IMR-90 (cell line): ENCODE measurements around the gene DNTT. TPM values are rescaled to one million over a fixed set of nuclear protein-coding genes. Genes with fewer than 3 reads are reported as not detected.

ENCODE experiments used
- ATAC-seq: fragments of 200-7000 bp; cut with Tn5 transposase; 2 replicates; pipeline ENCODE4 v1.9.1; 2020; ENCODE audit warnings: low read depth, mild to moderate bottlenecking, moderate library complexity
- BruUV-seq: library from RNA; stranded (reverse); fragments of 400-500 nt; replicated peaks from 2 replicates; lab custom pipeline; 2021; lab: Mats Ljungman, UMichigan
- CTCF ChIA-PET: fragments of 300-600 bp; formaldehyde crosslinking; extraction: SDS; loops from one replicate; lab custom pipeline; 2021; ENCODE audit warnings: antibody characterized with exemption; lab: Yijun Ruan, JAX
- POLR2A ChIA-PET: fragments of 300-600 bp; sonication (Branson Sonifier 250); formaldehyde crosslinking; loops from one replicate; lab custom pipeline; 2022; ENCODE audit warnings: antibody characterized with exemption; ENCODE audit not compliant: unreplicated experiment; lab: Charles Lee
- DNase-seq: peaks from one replicate; pipeline ENCODE4 v3.0.0; 2013
- H2AFZ ChIP-seq: replicated peaks from 2 replicates; pipeline ENCODE3; 2013; ENCODE audit warnings: low read length, mild to moderate bottlenecking; ENCODE audit not compliant: poor library complexity
- H2AK5ac ChIP-seq: 2 replicates; pipeline ENCODE4 v1.6.1; 2013; ENCODE audit warnings: low read depth, low read length, inconsistent platforms
- H2AK9ac ChIP-seq: replicated peaks from 2 replicates; pipeline ENCODE3; 2013; ENCODE audit warnings: mild to moderate bottlenecking, low read depth, low read length, moderate library complexity; ENCODE audit not compliant: poor library complexity
- H2BK120ac ChIP-seq: 2 replicates; pipeline ENCODE4 v1.6.1; 2013; ENCODE audit warnings: low read depth, low read length, inconsistent platforms
- H2BK15ac ChIP-seq: 3 replicates; pipeline ENCODE4 v1.6.1; 2013; ENCODE audit warnings: low read depth, low read length, inconsistent platforms
- H2BK20ac ChIP-seq: 2 replicates; pipeline ENCODE4 v1.6.1; 2013; ENCODE audit warnings: low read depth, mild to moderate bottlenecking, inconsistent platforms, low read length, moderate library complexity
- H2BK5ac ChIP-seq: 2 replicates; pipeline ENCODE4 v1.6.1; 2013; ENCODE audit warnings: mild to moderate bottlenecking, low read depth, low read length, inconsistent platforms; ENCODE audit not compliant: poor library complexity, severe bottlenecking
- H3K14ac ChIP-seq: replicated peaks from 2 replicates; pipeline ENCODE4 v1.6.1; 2013; ENCODE audit warnings: low read depth, low read length, inconsistent platforms
- H3K18ac ChIP-seq: 2 replicates; pipeline ENCODE4 v1.6.1; 2013; ENCODE audit warnings: low read depth, low read length, control low read depth
- H3K23ac ChIP-seq: 2 replicates; pipeline ENCODE4 v1.6.1; 2013; ENCODE audit warnings: low read depth, low read length, inconsistent platforms
- H3K27ac ChIP-seq: 2 replicates; pipeline ENCODE4 v1.5.1; 2013; ENCODE audit warnings: mild to moderate bottlenecking, control low read depth, low read length; ENCODE audit not compliant: insufficient read depth
- H3K27me3 ChIP-seq: 2 replicates; pipeline ENCODE4 v1.6.1; 2013; ENCODE audit warnings: low read length; ENCODE audit not compliant: control insufficient read depth, insufficient read depth
- H3K36me3 ChIP-seq: 2 replicates; pipeline ENCODE4 v1.6.1; 2013; ENCODE audit warnings: low read length, mixed read lengths; ENCODE audit not compliant: control insufficient read depth, insufficient read depth
- H3K4ac ChIP-seq: 2 replicates; pipeline ENCODE4 v1.6.1; 2013; ENCODE audit warnings: low read depth, low read length, inconsistent platforms
- H3K4me1 ChIP-seq: 2 replicates; pipeline ENCODE4 v1.6.1; 2013; ENCODE audit warnings: low read length, mixed read lengths; ENCODE audit not compliant: control insufficient read depth, insufficient read depth
- H3K4me2 ChIP-seq: 2 replicates; pipeline ENCODE4 v1.6.1; 2013; ENCODE audit warnings: low read depth, mild to moderate bottlenecking, control low read depth, low read length, moderate library complexity
- H3K4me3 ChIP-seq: 2 replicates; pipeline ENCODE4 v1.5.1; 2013; ENCODE audit warnings: low read depth, mild to moderate bottlenecking, control low read depth, low read length, moderate library complexity; ENCODE audit not compliant: insufficient read depth
- H3K56ac ChIP-seq: 2 replicates; pipeline ENCODE4 v1.6.1; 2013; ENCODE audit warnings: low read length, inconsistent platforms; ENCODE audit not compliant: insufficient read depth; ENCODE audit errors: extremely low read depth
- H3K79me1 ChIP-seq, 2 experiments: 2 replicates each; pipeline ENCODE4 v1.6.1; 2013; ENCODE audit warnings: low read length in 2 of 2, inconsistent platforms in 1 of 2, low read depth in 1 of 2
- H3K9ac ChIP-seq: 2 replicates; pipeline ENCODE4 v1.6.1; 2013; ENCODE audit warnings: low read depth, low read length, control low read depth
- H3K9me1 ChIP-seq: 2 replicates; pipeline ENCODE4 v1.6.1; 2013; ENCODE audit warnings: low read length, inconsistent platforms; ENCODE audit not compliant: insufficient read depth
- H3K9me3 ChIP-seq: 2 replicates; pipeline ENCODE4 v1.6.1; 2013; ENCODE audit warnings: low read length; ENCODE audit not compliant: control insufficient read depth, insufficient read depth
- H4K20me1 ChIP-seq: 2 replicates; pipeline ENCODE4 v1.6.1; 2013; ENCODE audit warnings: low read length, inconsistent platforms; ENCODE audit not compliant: insufficient read depth
- H4K5ac ChIP-seq: 2 replicates; pipeline ENCODE4 v1.6.1; 2013; ENCODE audit warnings: mild to moderate bottlenecking, low read depth, low read length, control low read depth
- H4K8ac ChIP-seq, 2 experiments: 2 replicates each; pipeline ENCODE4 v1.6.1; 2013; ENCODE audit warnings: low read depth in 2 of 2, low read length in 2 of 2, control low read depth in 1 of 2, inconsistent platforms in 1 of 2
- H4K91ac ChIP-seq: 2 replicates; pipeline ENCODE4 v1.6.1; 2013; ENCODE audit warnings: low read depth, low read length, inconsistent platforms; ENCODE audit not compliant: insufficient read depth
- MAZ ChIP-seq: IDR thresholded peaks from 2 replicates; pipeline ENCODE4 v1.6.1; 2012; ENCODE audit warnings: low read depth, mild to moderate bottlenecking, low read length, improper control_type of control experiment, moderate library complexity, borderline replicate concordance
- MXI1 ChIP-seq: IDR thresholded peaks from 2 replicates; pipeline ENCODE4 v1.6.1; 2012; ENCODE audit warnings: low read depth, mild to moderate bottlenecking, low read length, moderate library complexity, borderline replicate concordance
- POLR2A ChIP-seq: IDR thresholded peaks from 2 replicates; pipeline ENCODE4 v1.6.1; 2012; ENCODE audit warnings: mild to moderate bottlenecking, low read depth, low read length
- WGBS, 2 experiments: methylation state at CpG; one replicate each; pipeline versions ENCODE4 v1.1.5 to v1.1.7; 2013; ENCODE audit warnings: missing lambda C conversion rate in 2 of 2; ENCODE audit not compliant: insufficient read length in 1 of 2; ENCODE audit errors: extremely low coverage in 2 of 2; 5-methylcytosine and 5-hydroxymethylcytosine counted together
- dilution Hi-C: fragments of 300-500 bp; cut with HindIII; formaldehyde crosslinking; loops from one replicate; pipeline ENCODE4 v1.14.3; 2018; ENCODE audit warnings: low sequenced_read_pairs; ENCODE audit not compliant: unreplicated experiment
- in situ Hi-C: fragments of 300-500 bp; cut with MboI; formaldehyde crosslinking; loops from 3 replicates; pipeline ENCODE4 v1.14.3; 2019; ENCODE audit warnings: low sequenced_read_pairs, inconsistent platforms, mixed read lengths
- intact Hi-C: fragments of 100-400 bp; cut with micrococcal nuclease; formaldehyde crosslinking; loops from 2 replicates; pipeline ENCODE4 v1.10.0; 2022
- polyA plus RNA-seq, 3 experiments: library from polyadenylated mRNA; depleted of rRNA; stranded (reverse); fragments of >200 nt; gene quantifications; 2 replicates each; pipeline ENCODE4 v1.2.3, GENCODE V29; 2012; ENCODE audit warnings: low replicate concordance in 1 of 3
- total RNA-seq: library from RNA; depleted of rRNA; stranded (reverse); fragments of >200 nt; gene quantifications from 2 replicates; pipeline ENCODE4 v1.2.3, GENCODE V29; 2012

DNTT gene
- total and polyA plus RNA-seq, 2 of the 4 experiments (the other 2 are of a cell fraction) = not detected

DNA sequence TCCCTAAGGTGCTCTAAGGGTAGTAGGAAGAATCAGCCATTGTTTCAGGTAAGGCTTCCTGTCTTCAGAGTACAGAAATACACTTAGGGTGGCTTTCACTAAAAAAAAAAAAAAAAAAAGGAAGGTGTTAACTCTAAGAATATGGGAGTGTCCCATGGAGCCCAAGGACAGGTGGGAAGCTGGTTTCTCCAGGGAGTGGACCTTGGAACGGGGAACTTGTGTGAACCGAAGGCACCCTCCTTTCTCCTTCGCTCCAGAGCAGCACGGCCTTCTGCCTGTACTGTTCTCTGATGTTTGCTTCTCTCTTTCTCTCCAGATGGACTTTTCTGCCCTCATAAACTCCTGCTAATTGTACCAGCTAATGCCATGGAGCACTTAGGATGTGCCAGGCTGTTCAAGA, 48.3 kb downstream of the DNTT start:
- in situ Hi-C loops (no loop called here), dilution Hi-C loops (no loop called here), intact Hi-C loops (no loop called here)
- no peaks in the 10 kb centered on the region for H4K20me1 ChIP-seq
- no peak overlapping the region for H3K56ac ChIP-seq
- no peak for TF ChIP-seq MAZ
- no peak for TF ChIP-seq MXI1
- no peak for TF ChIP-seq POLR2A
- CTCF ChIA-PET = no interaction called here
- ATAC-seq (no peak), DNase-seq (no peak)
- H4K91ac ChIP-seq = no peak overlapping the region
- no peak overlapping the region for H2BK5ac ChIP-seq
- H3K4ac ChIP-seq = no peak overlapping the region
- H3K36me3 ChIP-seq = no peaks in the 10 kb centered on the region
- H2AFZ ChIP-seq = no peak overlapping the region
- no peak overlapping the region for H3K18ac ChIP-seq
- H2AK9ac ChIP-seq = no peak overlapping the region
- 67% methylated on average over 3 of the region's 4 CpGs; no CpG with 5 or more reads in 1 of the 2 experiments for WGBS, 2 experiments
- POLR2A ChIA-PET = no interaction called here
- no peak overlapping the region for H4K8ac ChIP-seq
- no peak overlapping the region for H4K5ac ChIP-seq
- H3K79me1 ChIP-seq = no peaks in the 10 kb centered on the region
- no peaks in the 10 kb centered on the region for H3K9me3 ChIP-seq
- H3K9me1 ChIP-seq = no peaks in the 10 kb centered on the region
- no peak overlapping the region for H2BK20ac ChIP-seq
- BruUV-seq = no TSS peak
- H2AK5ac ChIP-seq = no peak overlapping the region
- no peaks in the 10 kb centered on the region for H3K4me1 ChIP-seq
- H3K4me2 ChIP-seq = no peak overlapping the region
- H3K27me3 ChIP-seq = peaks cover 3% of the 10 kb centered on the region; the same call in 1 of the 2 replicates
- no peak overlapping the region for H3K27ac ChIP-seq
- H3K9ac ChIP-seq = no peak overlapping the region
- H2BK120ac ChIP-seq = no peak overlapping the region
- no peak overlapping the region for H3K4me3 ChIP-seq
- no peak overlapping the region for H2BK15ac ChIP-seq
- H3K14ac ChIP-seq = no peak overlapping the region
- no peak overlapping the region for H3K23ac ChIP-seq
